NCI-H146 (cell line): ENCODE measurements around the gene MYLK3.

ENCODE experiments used
- DNase-seq: peaks from one replicate; lab custom pipeline; 2025; lab: John Stamatoyannopoulos, UW

MYLK3 gene

DNA sequence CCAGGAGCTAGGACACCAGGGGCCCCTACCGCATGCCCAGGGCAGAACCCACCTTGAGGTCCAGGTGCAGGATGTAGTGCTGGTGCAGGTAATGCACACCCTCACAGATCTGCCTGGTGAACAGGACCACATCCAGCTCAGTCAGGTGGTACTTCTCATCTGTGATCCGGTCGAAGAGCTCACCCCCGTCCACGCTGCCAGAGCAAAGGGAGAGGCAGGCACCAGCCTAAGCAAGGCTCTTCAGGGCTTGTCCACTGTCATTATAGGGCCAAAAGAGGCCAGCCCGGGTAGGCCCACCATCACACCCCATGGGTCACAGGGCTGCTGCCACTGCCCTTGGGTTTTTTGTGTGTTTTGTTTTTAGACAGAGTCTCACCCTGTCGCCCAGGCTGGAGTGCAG lies 21.0 kb downstream of the MYLK3 start:
- DNase-seq, result no peak

DNA sequence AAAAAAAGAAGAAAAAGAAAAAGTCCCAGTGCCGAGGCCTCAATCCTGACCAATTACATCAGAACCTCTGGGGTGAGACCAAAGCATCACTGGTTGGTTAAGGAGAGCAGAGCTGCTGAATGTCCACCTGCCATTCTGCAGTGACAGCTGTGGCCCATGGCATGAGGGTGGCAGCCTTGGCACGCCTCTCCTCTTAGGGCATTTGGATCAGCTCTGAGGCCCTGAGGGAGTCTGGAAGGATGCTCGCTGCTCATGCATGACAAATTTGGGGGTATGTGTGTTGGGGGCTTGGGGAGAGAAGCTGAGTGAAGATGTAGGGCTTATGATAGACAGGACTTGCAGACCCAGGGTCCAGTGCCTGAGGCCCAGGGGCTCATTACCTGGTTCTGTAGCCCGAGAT lies 26.3 kb downstream of the MYLK3 start:
- no peak for DNase-seq

DNA sequence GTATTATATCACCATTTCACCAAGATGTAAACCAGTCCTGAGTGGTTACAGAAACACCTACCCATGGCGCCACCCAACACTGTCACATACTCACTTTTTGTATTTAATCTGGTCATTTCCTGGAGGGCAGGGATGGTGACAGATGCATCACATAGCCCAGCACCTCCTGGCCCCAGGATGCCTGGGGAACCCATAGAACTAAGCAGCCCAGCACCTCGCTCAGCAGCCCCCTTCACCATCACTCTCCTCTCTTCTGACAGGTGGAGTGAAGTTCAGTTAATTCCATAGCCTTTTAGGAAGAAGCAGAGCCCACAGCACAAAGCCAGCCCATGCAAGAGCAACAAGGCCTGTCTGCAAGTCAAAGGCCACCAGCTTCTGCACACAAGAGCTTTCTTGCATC lies 27.5 kb downstream of the MYLK3 start:
- DNase-seq, result no peak

DNA sequence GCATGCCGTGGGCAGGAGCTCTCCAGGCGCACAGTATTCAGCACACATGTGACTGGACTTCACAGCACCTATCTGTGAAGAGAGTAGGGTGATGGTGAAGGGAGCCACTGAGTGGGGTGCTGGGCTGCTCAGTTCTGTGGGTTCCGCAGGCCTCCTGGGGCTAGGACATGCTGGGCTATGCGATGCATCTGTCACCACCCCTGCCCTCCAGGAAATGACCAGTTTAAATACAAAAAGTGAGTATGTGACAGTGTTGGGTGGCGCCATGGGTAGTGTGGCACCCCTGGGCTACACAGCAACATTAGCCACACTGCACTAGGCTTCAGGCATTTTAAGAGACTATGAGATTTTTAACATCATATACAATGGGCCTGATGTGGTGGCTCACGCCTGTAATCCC lies 28.6 kb downstream of the MYLK3 start:
- no peak for DNase-seq

DNA sequence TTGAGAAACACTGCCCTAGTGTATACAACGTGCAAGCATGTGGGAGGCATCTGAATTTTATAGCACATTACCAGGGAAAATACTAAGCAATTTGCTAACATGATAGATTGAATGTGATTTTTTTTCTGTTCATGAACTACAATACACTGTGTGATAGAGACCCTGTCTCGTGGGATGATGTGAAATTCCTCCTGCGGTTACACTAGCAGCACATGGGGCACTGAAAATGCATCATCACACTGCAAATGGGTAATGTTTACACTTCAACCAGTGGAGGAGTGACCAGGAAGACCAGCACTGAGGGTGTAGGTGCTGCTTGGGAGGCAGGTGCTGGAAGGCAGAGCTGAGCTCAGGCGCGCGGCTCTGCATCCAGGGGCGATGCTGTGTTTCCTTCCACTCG lies 29.9 kb downstream of the MYLK3 start:
- DNase-seq, result no peak

DNA sequence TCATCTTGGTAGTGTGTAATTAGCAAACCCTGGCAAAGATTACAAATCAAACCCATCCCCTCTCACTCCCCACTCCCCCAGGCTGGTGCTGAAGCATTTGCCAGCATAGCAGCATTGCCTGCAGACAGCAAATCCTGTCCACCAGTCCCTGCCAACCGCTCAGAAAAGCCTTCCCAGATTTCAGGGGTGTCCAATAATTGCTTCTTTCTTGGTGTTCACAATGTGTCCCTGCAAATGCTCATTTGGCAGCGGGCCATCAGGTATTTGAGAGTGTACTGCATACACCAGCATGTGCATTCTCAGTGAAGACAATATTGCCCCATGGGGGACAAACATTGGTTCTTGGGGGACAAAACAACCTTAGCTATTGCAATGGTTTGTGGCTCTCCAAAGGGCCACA lies 30.5 kb downstream of the MYLK3 start:
- DNase-seq, result no peak

DNA sequence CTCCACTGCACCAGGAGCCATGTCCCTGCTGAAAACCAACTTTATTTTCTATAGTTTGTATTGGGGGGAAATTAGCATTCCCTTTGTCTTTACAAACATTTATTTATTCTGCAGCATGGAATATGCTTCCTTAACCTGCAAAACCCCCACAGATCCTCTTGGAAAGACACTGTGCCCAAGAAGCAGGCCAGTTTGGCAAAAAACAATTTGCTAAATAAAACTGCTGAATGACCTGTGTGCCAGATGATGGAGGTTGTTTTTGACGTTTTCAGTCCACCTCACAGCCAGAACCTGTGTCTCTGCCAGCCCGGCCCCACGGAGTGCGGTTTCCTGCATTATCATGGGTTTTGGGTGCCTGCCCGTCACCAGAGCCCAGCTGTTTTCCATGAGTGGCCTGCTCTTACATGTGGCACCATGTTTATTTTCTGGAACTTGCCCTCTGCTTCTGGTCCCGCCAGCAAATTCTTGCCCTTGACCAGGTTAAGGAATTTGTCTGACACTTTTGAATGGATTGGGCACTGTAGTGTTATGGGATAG lies 32.3 kb downstream of the MYLK3 start:
- DNase-seq, result no peak

DNA sequence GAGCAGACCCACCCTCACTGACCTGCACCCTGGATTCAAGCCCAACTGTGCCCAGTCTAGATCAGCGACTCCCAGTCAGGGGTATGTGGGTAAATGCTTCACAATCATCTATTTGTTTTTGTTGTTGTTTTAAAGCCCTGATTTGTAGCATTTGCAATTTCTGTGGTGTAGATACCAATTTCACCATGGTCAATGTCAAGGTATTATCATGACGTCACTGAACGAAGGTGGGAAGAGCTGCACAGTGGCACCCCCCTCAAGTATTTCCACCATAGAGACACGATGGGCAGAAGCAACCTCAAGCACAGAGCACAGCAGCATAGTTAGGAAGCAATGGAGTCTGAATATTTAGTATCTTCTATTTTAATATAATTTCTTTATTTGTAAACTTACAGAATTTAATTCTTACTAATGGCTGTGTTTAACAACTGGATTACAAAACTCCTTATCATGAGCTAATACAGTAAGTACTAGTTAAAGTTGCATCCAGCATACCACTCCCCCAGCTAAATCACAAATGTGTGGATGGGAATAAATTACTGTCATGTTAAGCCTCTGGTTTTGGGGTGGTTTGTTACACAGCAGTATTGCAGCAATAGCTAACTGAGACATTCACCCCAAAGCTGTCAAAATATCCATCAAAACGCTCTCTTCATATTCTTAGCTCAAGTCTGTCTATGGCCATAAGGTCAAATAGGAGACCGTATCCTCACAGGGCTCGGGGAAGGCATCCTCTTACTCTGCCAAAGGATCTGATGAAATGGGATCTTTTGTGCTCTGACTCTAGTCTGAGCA lies 33.1 kb downstream of the MYLK3 start:
- no peak for DNase-seq

DNA sequence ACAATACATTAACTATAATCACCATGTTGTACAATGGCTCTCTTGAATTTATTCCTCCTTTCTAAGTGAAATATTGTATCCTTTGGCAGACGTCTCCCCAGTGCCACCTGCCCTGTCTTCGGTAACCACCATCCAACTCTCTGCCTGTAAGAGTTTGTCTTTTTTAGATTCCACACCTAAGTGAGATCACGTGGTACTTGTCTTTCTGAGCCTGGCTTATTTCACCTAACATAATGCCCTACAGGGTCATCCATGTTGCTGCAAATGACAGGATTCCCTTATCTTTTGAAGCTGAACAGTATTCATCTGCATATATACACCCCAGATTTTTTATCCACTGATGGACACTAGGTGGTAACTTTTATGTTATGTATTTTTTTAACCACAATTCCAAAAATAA lies 34.5 kb downstream of the MYLK3 start:
- DNase-seq, result no peak

DNA sequence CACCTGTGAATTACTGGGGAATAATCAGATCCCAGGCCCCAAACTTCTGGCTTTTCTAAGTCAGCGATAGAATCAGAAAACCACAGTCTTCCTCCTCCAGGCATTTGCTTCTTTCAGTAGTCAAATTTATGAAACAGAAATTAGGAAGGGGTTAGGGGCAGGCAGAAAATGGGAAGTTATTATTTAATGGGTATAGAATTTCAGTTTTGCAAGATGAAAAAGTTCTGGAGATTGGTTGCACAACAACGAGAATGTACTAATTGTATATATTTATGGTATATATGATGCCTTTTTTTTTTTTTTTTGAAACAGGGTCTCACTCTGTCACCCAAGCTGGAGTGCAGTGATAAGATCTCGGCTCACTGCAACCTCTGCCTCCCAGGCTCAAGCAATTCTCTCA lies 35.2 kb downstream of the MYLK3 start:
- DNase-seq, result no peak

DNA sequence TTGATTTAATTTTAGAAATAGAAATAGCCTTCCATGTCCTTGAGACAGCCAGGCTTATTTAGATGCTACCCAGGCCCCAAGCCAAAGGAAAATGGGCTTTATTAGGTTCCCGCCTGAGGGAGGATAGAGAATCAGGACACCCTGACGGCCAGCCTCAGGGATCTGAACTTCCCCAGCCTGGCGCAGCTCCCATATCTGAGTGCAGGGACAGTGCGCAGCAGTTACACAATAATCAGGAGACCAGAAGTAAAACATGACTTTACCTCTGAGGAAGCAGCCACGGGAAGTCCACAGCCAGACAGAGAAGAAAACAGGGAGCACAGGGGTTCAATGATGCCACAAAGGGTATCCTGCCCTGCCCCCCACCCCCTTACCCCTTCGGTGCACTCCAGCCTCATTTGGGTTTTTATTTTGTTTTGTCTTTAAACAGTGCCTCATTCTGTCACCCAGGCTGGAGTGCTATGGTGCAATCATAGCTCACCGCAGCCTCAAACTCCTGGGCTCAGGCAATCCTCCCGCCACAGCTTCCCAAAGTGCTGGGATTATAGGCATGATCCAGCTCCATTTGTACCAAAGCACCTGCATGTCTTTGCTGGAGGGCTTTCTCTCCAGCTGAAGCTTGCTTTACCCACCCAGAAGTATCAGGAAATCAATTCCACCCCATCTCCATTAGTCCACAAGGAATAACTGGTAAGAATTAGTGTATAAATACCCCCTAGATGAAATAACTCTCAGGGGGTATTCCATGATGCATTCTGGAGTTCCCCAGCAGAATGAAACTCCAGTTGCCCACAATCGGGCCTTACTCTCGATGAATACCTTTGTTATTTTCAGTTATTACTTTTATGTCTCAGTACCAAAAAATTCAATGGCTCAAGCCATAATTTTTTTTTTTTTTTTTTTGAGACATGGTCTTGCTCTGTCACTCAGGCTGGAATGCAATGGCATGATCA lies 36.8 kb downstream of the MYLK3 start:
- DNase-seq, result no peak

DNA sequence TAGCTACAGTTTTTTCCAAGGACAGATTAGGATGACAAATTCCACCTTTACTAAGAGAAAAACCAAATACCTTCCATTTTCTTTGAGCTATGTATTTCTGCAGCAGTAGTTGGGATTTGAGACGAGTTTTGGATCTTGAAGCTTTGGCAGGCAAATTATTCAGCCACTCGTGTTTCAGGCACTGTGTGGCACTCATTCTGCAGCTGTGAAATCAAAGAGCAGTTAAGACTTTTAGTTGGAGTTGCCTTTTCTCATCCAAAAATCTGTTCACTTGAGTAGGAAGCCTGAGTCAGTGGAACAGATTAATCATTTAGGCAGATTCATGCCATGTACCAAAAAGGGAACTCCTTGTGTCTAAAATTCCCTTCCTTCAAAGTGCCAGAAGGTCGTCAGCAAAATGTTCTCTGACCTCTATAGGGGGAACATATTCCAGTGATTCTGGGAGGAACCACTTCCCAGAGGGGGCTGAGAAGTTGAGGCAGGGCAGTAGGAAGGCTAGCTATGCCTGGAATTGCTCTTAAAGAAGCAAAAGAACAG lies 38.6 kb downstream of the MYLK3 start:
- DNase-seq, result no peak

DNA sequence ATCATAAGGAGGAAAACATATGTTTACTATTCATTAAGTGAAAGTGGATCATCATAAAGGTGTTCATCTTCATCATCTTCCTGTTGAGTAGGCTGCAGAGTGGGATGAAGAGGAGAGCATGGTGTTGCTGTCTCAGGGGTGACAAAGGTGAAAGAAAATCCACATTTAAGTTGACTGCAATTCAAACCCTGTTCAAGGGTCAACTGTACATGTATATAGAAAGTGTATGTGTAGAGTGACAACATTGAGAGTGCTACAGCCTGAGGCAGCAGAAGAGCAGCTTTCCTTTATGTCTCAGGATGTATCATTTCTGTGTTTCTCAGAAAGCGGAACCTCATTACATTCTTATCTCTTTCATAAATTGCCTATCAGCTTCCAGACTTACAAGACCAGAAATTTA lies 41.5 kb downstream of the MYLK3 start:
- DNase-seq, result no peak

DNA sequence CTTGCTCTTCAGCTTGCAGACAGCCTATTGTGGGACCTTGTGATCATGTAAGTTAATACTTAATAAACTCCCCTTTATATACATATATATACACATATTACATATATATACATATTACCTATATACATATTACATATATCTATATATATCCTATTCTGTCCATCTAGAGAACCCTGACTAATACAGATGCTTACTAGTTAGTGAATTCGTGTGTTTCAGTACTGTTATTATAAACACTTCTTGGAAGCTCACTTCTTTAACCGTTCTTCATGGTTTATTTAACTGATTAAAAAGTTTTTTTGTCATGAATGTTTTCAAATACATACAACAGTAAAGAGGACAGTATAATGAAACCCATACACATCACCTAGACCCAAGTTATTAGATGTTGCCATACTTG lies 46.1 kb downstream of the MYLK3 start:
- no peak for DNase-seq

DNA sequence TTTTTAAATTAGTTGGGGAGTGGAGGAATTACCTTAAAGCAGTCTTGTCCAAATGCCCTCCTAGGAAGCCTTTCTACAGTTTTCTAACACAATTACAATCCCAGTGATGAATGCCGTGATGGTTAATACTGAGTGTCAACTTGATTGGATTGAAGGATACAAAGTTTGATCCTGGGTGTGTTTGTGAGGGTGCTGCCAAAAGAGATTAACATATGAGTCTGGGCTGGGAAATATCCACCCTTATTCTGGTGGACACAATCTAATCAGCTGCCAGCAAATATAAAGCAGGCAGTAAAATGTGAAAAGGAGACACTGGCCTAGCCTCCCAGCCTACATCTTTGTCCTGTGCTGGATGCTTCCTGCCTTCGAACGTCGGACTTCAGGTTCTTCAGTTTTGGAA lies 46.5 kb downstream of the MYLK3 start:
- DNase-seq, result no peak

DNA sequence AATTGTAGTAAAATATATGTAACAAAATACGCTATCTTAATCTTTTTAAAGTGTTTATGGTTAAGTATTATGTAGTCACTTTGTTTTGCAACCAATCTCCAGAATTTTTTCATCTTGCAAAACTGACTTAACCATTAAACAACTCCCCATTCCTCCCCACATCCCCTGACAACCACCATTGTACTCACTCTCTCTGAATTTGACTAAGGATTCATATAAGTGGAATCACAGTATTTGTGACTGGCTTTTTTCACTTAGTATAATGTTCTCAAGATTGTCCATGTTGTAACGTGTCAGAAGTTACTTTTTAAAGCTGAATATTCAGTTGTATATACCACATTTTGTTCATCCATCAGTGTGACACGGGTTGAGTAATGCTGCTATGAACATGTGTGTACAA lies 48.1 kb downstream of the MYLK3 start:
- no peak for DNase-seq

DNA sequence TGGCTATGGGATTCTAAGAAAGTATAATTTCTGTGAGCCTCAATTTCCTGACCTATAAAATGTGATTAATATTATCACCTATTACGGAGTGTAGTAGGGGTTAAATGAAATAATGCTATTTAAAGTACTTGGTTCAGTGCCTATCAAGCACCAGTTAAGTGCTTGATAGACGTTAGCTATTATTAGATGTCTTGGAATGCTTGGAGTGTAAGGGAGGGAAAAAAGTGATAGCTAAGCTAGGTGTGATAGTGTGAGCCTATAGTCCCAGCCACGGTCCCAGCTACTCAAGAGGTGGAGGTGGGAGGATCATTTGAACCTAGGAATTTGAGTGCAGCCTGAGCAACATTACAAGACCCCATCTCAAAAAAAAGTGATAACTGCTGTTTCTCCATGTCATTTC lies 51.2 kb downstream of the MYLK3 start:
- no peak for DNase-seq

DNA sequence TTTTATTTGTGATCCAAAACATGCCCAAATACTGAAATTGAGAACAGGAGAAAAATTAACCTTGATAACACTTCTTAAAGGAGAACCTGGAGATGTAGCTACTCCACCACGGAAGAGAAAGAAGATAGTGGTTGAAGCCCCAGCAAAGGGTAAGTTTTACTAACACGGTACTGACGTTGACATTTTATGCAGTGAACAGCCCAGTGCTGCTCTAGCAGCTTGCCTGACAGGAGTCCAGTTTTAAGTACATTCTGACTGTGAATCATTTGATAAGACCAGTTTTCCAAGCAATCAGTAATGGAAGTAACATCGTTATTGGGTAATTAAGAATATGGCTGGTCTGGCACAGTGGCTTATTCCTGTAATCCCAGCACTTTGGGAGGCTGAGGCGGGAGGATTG lies 52.2 kb downstream of the MYLK3 start:
- no peak for DNase-seq

DNA sequence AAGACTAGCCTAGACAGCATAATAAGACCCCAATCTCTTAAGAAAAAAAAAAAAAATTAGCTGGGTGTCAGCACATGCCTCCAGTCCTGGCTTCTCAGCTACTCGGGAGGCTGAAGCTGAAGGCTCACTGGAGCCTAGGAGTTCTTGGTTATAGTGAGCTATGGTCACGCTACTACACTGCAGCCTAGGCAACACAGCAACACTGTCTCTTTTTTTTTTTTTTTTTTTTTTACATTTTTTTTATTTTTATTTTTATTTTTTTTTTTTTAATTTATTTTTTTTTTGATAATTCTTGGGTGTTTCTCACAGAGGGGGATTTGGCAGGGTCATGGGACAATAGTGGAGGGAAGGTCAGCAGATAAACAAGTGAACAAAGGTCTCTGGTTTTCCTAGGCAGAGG lies 54.5 kb downstream of the MYLK3 start:
- no peak for DNase-seq

DNA sequence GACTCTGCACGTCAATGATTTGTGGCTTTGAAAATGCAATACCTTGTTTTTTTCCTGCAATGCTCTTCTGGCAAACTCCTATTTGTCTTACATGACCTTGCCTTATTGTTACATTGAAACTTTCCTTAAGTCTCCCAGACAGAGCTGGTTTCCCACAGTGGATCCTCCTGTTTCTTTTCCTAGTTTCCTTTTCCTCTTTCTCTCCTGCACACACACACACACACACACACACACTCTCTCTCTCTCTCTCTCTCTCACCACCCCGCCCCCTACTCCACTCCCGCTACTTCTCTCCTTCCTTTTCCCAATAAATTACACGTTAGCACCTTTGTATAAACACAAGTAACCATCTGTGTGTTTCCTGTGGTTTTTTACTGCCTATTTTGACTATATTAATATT lies 56.4 kb downstream of the MYLK3 start:
- no peak for DNase-seq

DNA sequence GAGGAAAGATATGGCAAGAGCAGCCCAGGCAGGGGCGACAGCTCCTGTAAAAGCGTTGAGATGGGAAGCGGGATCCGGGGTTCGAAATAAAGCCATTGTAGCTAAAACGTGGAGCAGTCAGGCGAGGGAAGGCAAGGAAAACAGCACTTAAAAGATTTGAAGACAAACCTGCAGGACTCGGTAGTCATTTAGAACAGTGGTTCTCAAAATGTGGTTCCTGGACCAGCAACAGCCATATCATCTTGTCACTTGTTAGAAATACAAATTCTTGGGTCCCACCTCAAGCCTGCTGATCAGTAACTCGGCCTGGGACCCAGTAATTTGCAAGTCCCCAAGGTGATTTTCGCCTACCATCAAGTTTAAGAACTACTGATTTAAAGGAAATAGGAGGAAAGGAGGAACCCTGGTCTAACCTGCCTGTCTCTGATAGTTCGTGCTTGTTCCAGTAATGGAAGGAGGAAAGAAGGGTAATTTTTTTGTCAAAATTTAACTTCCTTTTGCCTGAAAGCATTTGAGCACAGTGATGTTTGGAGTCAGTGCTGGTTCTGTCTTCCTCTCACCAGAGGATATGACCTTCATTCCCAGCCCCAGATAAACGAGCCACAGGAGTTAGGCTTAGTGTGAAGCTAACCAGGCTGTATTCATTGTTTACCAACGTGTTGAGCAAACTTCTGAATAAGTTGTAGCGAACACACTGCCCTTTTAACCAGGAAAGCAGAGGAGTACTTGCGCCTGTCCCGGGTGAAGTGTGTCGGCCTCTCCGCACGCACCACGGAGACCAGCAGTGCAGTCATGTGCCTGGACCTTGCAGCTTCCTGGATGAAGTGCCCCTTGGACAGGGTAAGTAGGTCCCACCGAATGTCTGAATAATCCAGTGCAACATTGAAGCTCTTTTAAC lies 57.6 kb downstream of the MYLK3 start:
- no peak for DNase-seq
